WTC11 (cell line): ENCODE measurements around the gene GRAP. TPM values are rescaled to one million over a fixed set of nuclear protein-coding genes. Genes with fewer than 3 reads are reported as not detected.

Source experiments
- ATAC-seq: fragments of 200-7000 bp; cut with Tn5 transposase; 2 replicates; pipeline ENCODE4 v1.10.0; 2021; ENCODE audit warnings: mild to moderate bottlenecking, moderate library complexity
- CTCF ChIA-PET: fragments of 300-600 bp; sonication (Branson Sonifier 250); formaldehyde crosslinking; loops from one replicate; lab custom pipeline; 2021; ENCODE audit warnings: antibody characterized with exemption; lab: Charles Lee
- POLR2A ChIA-PET: fragments of 350-600 bp; sonication (Branson Sonifier 250); formaldehyde crosslinking; loops from one replicate; lab custom pipeline; 2021; ENCODE audit warnings: antibody characterized with exemption; lab: Charles Lee
- DNase-seq: peaks from one replicate; pipeline ENCODE4 v3.0.0; 2021; ENCODE audit warnings: low spot score
- H3K27ac Mint-ChIP-seq: 2 replicates; pipeline ENCODE4 v1.8.0; 2021; ENCODE audit warnings: mixed read lengths
- H3K27me3 Mint-ChIP-seq: 2 replicates; pipeline ENCODE4 v1.8.0; 2021; ENCODE audit warnings: low read depth, mild to moderate bottlenecking, moderate library complexity, mixed read lengths
- H3K36me3 Mint-ChIP-seq: 2 replicates; pipeline ENCODE4 v1.8.0; 2021; ENCODE audit warnings: mixed read lengths
- H3K4me1 Mint-ChIP-seq: 2 replicates; pipeline ENCODE4 v1.8.0; 2022; ENCODE audit warnings: mixed read lengths
- H3K4me3 Mint-ChIP-seq: 2 replicates; pipeline ENCODE4 v1.8.0; 2021; ENCODE audit warnings: mild to moderate bottlenecking, moderate library complexity, mixed read lengths
- H3K9me3 Mint-ChIP-seq: 2 replicates; pipeline ENCODE4 v1.8.0; 2021; ENCODE audit warnings: mixed read lengths
- E2F1 ChIP-seq: sonication (generic); formaldehyde crosslinking; IDR thresholded peaks from 2 replicates; pipeline ENCODE4 v1.8.0; 2022; ENCODE audit warnings: mild to moderate bottlenecking, missing genetic modification reagents
- ERG ChIP-seq: fragments of 250-450 bp; sonication (Bioruptor Pico); IDR thresholded peaks from 2 replicates; pipeline ENCODE4 v1.8.0; 2021; ENCODE audit warnings: mild to moderate bottlenecking
- ETV6 ChIP-seq: sonication (generic); formaldehyde crosslinking; IDR thresholded peaks from 2 replicates; pipeline ENCODE4 v1.8.1; 2022; ENCODE audit warnings: mild to moderate bottlenecking, missing genetic modification reagents
- GRHL2 ChIP-seq: fragments of 250-450 bp; sonication (Bioruptor Pico); IDR thresholded peaks from 2 replicates; pipeline ENCODE4 v1.8.0; 2022; ENCODE audit warnings: mild to moderate bottlenecking, moderate library complexity; ENCODE audit not compliant: insufficient replicate concordance, severe bottlenecking
- HMGA2 ChIP-seq: fragments of 250-450 bp; sonication (Bioruptor Pico); IDR thresholded peaks from 2 replicates; pipeline ENCODE4 v1.4.0; 2021; ENCODE audit warnings: mild to moderate bottlenecking, moderate library complexity
- IRF2 ChIP-seq: sonication (generic); formaldehyde crosslinking; IDR thresholded peaks from 2 replicates; pipeline ENCODE4 v1.8.0; 2022; ENCODE audit warnings: low read depth, missing genetic modification reagents, borderline replicate concordance
- MYBL2 ChIP-seq: sonication (generic); formaldehyde crosslinking; IDR thresholded peaks from 2 replicates; pipeline ENCODE4 v1.8.1; 2023; ENCODE audit warnings: mild to moderate bottlenecking, moderate library complexity, missing genetic modification reagents
- PREB ChIP-seq: sonication (generic); formaldehyde crosslinking; IDR thresholded peaks from 2 replicates; pipeline ENCODE4 v1.8.1; 2022; ENCODE audit warnings: mild to moderate bottlenecking, missing genetic modification reagents, moderate library complexity, borderline replicate concordance
- RELA ChIP-seq: sonication (generic); formaldehyde crosslinking; IDR thresholded peaks from 2 replicates; pipeline ENCODE4 v1.8.1; 2022; ENCODE audit warnings: missing genetic modification reagents, mild to moderate bottlenecking, borderline replicate concordance
- RORB ChIP-seq: fragments of 250-450 bp; sonication (Bioruptor Pico); IDR thresholded peaks from 2 replicates; pipeline ENCODE4 v1.9.0; 2021; ENCODE audit warnings: mild to moderate bottlenecking
- SMAD3 ChIP-seq: sonication (generic); formaldehyde crosslinking; IDR thresholded peaks from 2 replicates; pipeline ENCODE4 v1.8.0; 2022; ENCODE audit warnings: missing genetic modification reagents, mild to moderate bottlenecking, borderline replicate concordance
- TCF7 ChIP-seq: sonication (generic); formaldehyde crosslinking; IDR thresholded peaks from 2 replicates; pipeline ENCODE4 v1.8.0; 2022; ENCODE audit warnings: mild to moderate bottlenecking, low read depth, missing genetic modification reagents, moderate library complexity
- ZNF121 ChIP-seq: sonication (generic); formaldehyde crosslinking; IDR thresholded peaks from 2 replicates; pipeline ENCODE4 v1.8.0; 2023; ENCODE audit warnings: missing genetic modification reagents
- ZNF138 ChIP-seq: sonication (generic); formaldehyde crosslinking; conservative IDR thresholded peaks from 2 replicates; pipeline ENCODE4 v1.8.1; 2022; ENCODE audit warnings: mild to moderate bottlenecking, moderate library complexity, missing genetic modification reagents
- ZNF532 ChIP-seq: fragments of 250-450 bp; sonication (Bioruptor Pico); IDR thresholded peaks from 2 replicates; pipeline ENCODE4 v1.9.0; 2021; ENCODE audit warnings: mild to moderate bottlenecking, borderline replicate concordance
- ZSCAN18 ChIP-seq: fragments of 250-450 bp; sonication (Bioruptor Pico); IDR thresholded peaks from 2 replicates; pipeline ENCODE4 v2.1.2; 2022; ENCODE audit warnings: mild to moderate bottlenecking, moderate library complexity
- total RNA-seq: library from RNA; stranded (reverse); gene quantifications from 3 replicates; pipeline ENCODE4 v1.2.3, GENCODE V29; 2021
- TF ChIP-seq, protein P1 (sequence below): fragments of 200-600 bp; IDR thresholded peaks from 2 replicates; pipeline ENCODE4 v1.8.0; 2022; ENCODE audit warnings: antibody characterized with exemption
- TF ChIP-seq, protein P2 (sequence below): sonication (generic); formaldehyde crosslinking; IDR thresholded peaks from 2 replicates; pipeline ENCODE4 v1.8.1; 2022; ENCODE audit warnings: missing genetic modification reagents, borderline replicate concordance
- TF ChIP-seq, protein P3 (sequence below): sonication (generic); formaldehyde crosslinking; IDR thresholded peaks from 2 replicates; pipeline ENCODE4 v1.8.0; 2022; ENCODE audit warnings: mild to moderate bottlenecking, missing genetic modification reagents

Gene GRAP
- total RNA-seq, 1 experiment from 2014 or later: 0.59 TPM

DNA sequence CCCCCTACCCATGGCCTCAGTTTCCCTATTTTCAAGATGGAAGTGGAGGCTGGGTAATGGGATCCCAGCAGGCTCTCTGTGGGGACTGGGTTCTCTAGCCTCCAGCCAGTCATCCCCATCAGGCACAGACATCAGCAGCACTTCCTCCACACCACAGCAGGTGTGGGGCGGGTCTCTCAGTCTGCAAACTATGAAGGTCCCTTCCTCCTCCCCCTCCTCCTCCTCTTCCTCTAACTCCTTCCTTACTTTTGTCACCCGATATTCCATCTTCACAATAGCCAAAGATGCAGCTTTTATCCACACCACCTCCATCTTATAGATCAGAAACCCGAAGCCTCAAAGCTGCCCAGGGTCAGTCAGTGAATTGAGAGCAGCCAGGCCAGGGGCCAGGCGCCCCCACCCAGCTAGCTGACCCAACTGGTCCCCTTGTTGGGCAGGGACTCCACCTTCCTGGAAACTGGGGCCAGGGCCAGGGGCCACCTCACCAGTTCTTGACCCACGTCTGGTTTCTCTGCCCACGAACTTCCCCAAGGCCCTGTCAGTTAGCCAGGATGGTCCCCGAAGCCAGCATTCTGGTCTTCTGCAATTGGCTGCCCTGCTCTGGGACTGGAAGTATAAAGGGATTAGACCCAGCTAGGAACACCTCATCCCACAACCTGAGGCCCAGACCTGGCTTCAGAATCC, 44.7 kb downstream of the GRAP start (continued):
- no peak for TF ChIP-seq ZNF532 (CRISPR knock-in tag)
- TF ChIP-seq GRHL2 (CRISPR knock-in tag): no peak
- TF ChIP-seq, protein P1, sequence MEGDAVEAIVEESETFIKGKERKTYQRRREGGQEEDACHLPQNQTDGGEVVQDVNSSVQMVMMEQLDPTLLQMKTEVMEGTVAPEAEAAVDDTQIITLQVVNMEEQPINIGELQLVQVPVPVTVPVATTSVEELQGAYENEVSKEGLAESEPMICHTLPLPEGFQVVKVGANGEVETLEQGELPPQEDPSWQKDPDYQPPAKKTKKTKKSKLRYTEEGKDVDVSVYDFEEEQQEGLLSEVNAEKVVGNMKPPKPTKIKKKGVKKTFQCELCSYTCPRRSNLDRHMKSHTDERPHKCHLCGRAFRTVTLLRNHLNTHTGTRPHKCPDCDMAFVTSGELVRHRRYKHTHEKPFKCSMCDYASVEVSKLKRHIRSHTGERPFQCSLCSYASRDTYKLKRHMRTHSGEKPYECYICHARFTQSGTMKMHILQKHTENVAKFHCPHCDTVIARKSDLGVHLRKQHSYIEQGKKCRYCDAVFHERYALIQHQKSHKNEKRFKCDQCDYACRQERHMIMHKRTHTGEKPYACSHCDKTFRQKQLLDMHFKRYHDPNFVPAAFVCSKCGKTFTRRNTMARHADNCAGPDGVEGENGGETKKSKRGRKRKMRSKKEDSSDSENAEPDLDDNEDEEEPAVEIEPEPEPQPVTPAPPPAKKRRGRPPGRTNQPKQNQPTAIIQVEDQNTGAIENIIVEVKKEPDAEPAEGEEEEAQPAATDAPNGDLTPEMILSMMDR: no peak
- no peak for TF ChIP-seq RELA
- TF ChIP-seq RORB (CRISPR knock-in tag): no peak
- TF ChIP-seq HMGA2 (CRISPR knock-in tag): no peak

- POLR2A ChIA-PET: interaction anchor here (0.6 kb wide), 1 partner anchor 62 kb away, joined by 3 read pairs; no protein-coding TSS in a partner anchor
- peaks cover 18% of the 10 kb centered on the region for H3K36me3 Mint-ChIP-seq
- H3K27me3 Mint-ChIP-seq: no peaks in the 10 kb centered on the region
- H3K9me3 Mint-ChIP-seq: peaks cover 3% of the 10 kb centered on the region; the same call in 1 of the 2 replicates
- no peak overlapping the region for H3K27ac Mint-ChIP-seq
- peaks cover 20% of the 10 kb centered on the region for H3K4me1 Mint-ChIP-seq
- no peak for DNase-seq
- no peak for ATAC-seq
- H3K4me3 Mint-ChIP-seq: no peak overlapping the region
- CTCF ChIA-PET: no interaction called here
- TF ChIP-seq, protein P2, sequence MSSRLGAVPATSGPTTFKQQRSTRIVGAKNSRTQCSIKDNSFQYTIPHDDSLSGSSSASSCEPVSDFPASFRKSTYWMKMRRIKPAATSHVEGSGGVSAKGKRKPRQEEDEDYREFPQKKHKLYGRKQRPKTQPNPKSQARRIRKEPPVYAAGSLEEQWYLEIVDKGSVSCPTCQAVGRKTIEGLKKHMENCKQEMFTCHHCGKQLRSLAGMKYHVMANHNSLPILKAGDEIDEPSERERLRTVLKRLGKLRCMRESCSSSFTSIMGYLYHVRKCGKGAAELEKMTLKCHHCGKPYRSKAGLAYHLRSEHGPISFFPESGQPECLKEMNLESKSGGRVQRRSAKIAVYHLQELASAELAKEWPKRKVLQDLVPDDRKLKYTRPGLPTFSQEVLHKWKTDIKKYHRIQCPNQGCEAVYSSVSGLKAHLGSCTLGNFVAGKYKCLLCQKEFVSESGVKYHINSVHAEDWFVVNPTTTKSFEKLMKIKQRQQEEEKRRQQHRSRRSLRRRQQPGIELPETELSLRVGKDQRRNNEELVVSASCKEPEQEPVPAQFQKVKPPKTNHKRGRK (CRISPR knock-in tag): no peak
- TF ChIP-seq MYBL2 (CRISPR knock-in tag) (no peak), ZSCAN18 (no peak), IRF2 (no peak), ERG (CRISPR knock-in tag) (no peak), SMAD3 (CRISPR knock-in tag) (no peak), ETV6 (CRISPR knock-in tag) (no peak), PREB (CRISPR knock-in tag) (no peak), ZNF121 (no peak), ZNF138 (no peak), E2F1 (CRISPR knock-in tag) (no peak), TCF7 (CRISPR knock-in tag) (no peak)
- TF ChIP-seq, protein P3, sequence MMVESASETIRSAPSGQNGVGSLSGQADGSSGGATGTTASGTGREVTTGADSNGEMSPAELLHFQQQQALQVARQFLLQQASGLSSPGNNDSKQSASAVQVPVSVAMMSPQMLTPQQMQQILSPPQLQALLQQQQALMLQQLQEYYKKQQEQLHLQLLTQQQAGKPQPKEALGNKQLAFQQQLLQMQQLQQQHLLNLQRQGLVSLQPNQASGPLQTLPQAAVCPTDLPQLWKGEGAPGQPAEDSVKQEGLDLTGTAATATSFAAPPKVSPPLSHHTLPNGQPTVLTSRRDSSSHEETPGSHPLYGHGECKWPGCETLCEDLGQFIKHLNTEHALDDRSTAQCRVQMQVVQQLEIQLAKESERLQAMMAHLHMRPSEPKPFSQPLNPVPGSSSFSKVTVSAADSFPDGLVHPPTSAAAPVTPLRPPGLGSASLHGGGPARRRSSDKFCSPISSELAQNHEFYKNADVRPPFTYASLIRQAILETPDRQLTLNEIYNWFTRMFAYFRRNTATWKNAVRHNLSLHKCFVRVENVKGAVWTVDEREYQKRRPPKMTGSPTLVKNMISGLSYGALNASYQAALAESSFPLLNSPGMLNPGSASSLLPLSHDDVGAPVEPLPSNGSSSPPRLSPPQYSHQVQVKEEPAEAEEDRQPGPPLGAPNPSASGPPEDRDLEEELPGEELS (CRISPR knock-in tag): no peak
Measured at GRCh38 chr17:19000531-19001325, 46.0 kb downstream of the GRAP start.
